HG03439 (cell line): ENCODE results near the gene SYNE4.
"Not testable (repeated sequence)": the region's sequence is repeated elsewhere in the genome, so short reads cannot be mapped to it uniquely, and the experiment has no call there.

Source experiments
- ATAC-seq: cut with Tn5 transposase; IDR thresholded peaks from one replicate; pipeline ENCODE4 v1.9.1; 2021; ENCODE audit warnings: mild to moderate bottlenecking, moderate library complexity; ENCODE audit not compliant: unreplicated experiment

SYNE4 gene

GRCh38 chr19:36008336-36008978 lies at the start of gene SYNE4:
Gene SYNE4 (minus strand): TSS chr19:36008813. CDS start chr19:36008681, 132 bp downstream.
- ATAC-seq, result no peak

GRCh38 chr19:36054733-36055686 lies 46.4 kb upstream of the SYNE4 start, which contains the start of gene WDR62:
Gene WDR62 (plus strand): TSS chr19:36054897. CDS start chr19:36054972, 75 bp downstream.
- ATAC-seq, result peak; percentile 72

GRCh38 chr19:36054119-36054732 lies 45.6 kb upstream of the SYNE4 start, which contains the start of gene THAP8:
Gene THAP8 (minus strand): TSS chr19:36054285. CDS start chr19:36054217, 68 bp downstream.
- ATAC-seq, result peak; percentile 85

GRCh38 chr19:36051637-36052036 lies 43.0 kb upstream of the SYNE4 start:
- no peak for ATAC-seq

- no peak for ATAC-seq
Measured at GRCh38 chr19:36051236-36051635, 42.6 kb upstream of the SYNE4 start.

- ATAC-seq, result no peak
Measured at GRCh38 chr19:36049080-36049698, 40.6 kb upstream of the SYNE4 start.

GRCh38 chr19:36047835-36048234 lies 39.2 kb upstream of the SYNE4 start:
- ATAC-seq, result no peak

- no peak for ATAC-seq
Measured at GRCh38 chr19:36046443-36047050, 37.9 kb upstream of the SYNE4 start.

- ATAC-seq, result no peak
Measured at GRCh38 chr19:36043952-36044351, 35.3 kb upstream of the SYNE4 start.

- ATAC-seq, result no peak
Measured at GRCh38 chr19:36041831-36042230, 33.2 kb upstream of the SYNE4 start.

GRCh38 chr19:36041092-36041491 lies 32.5 kb upstream of the SYNE4 start:
- not testable (repeated sequence) for ATAC-seq

GRCh38 chr19:36040495-36040894 lies 31.9 kb upstream of the SYNE4 start:
- no peak for ATAC-seq

- no peak for ATAC-seq
Measured at GRCh38 chr19:36032251-36033104, 23.9 kb upstream of the SYNE4 start, which contains the start of gene CLIP3. Gene CLIP3 (minus strand): TSS chr19:36032873. CDS start chr19:36032357, 516 bp downstream.

- ATAC-seq, result no peak
Measured at GRCh38 chr19:36031308-36031707, 22.7 kb upstream of the SYNE4 start.

- ATAC-seq, result no peak
Measured at GRCh38 chr19:36030264-36031148, 21.9 kb upstream of the SYNE4 start.

GRCh38 chr19:36028313-36029041 lies 19.9 kb upstream of the SYNE4 start:
- ATAC-seq, result no peak

- ATAC-seq, result no peak
Measured at GRCh38 chr19:36027696-36028095, 19.1 kb upstream of the SYNE4 start.
